Measurements from ENCODE around the gene NSRP1. TPM values are rescaled to one million over a fixed set of nuclear protein-coding genes. Genes with fewer than 3 reads are reported as not detected.

The NSRP1 gene
- polyA plus RNA-seq, 1 donor (not counting 4 experiments of a cell fraction or from before 2014, with no cell fraction given): 12.7 TPM

- Histone ChIP-seq H4K20me1 (ENCODE audit: control insufficient read depth, extremely low read depth, insufficient read depth, low read length) (no peaks in the 10 kb centered on the region), H3K9ac (ENCODE audit: control insufficient read depth, extremely low read depth, insufficient read depth, low read length) (no peak overlapping the region), H2AFZ (ENCODE audit: control insufficient read depth, low read length) (no peak overlapping the region), H3K79me2 (ENCODE audit: control insufficient read depth, insufficient read depth, low read length) (peaks cover 16% of the 10 kb centered on the region), H3K4me1 (ENCODE audit: control insufficient read depth, extremely low read depth, insufficient read depth, low read length) (peaks cover 4% of the 10 kb centered on the region), H3K27me3 (ENCODE audit: control insufficient read depth, extremely low read depth, insufficient read depth, low read length) (no peaks in the 10 kb centered on the region), H3K9me1 (ENCODE audit: control insufficient read depth, extremely low read depth, insufficient read depth, low read length) (no peaks in the 10 kb centered on the region), H3K36me3 (ENCODE audit: control insufficient read depth in 2 of 2, extremely low read depth in 1 of 2, insufficient read depth in 2 of 2, low read length in 2 of 2) (no peaks in the 10 kb centered on the region), H3K9me3 (ENCODE audit: control insufficient read depth, low read depth, low read length) (no peaks in the 10 kb centered on the region), H3K27ac (ENCODE audit: control insufficient read depth, insufficient read depth, low read length) (no peak overlapping the region), H3K4me3 (ENCODE audit: control insufficient read depth in 2 of 3, extremely low read depth in 1 of 3, insufficient read depth in 2 of 3, low read depth in 1 of 3, low read length in 3 of 3) (no peak overlapping the region), H3K4me2 (ENCODE audit: control insufficient read depth, extremely low read depth, insufficient read depth, low read depth, low read length) (no peak overlapping the region)
- DNase-seq (ENCODE audit: low read depth, low spot score): no peak
- dilution Hi-C loops (cut with MboI; ENCODE audit: extremely low pct_ligation_motif_present, low sequenced_read_pairs): no loop called here
- TF ChIP-seq CTCF (optimal IDR thresholded peaks at IDR 0.05 in 1 of 3, IDR thresholded peaks at IDR 0.05 in 1 of 3, conservative IDR thresholded peaks at IDR 0.05 in 1 of 3; ENCODE audit: extremely low read depth in 1 of 3, insufficient read depth in 2 of 3, low read length in 3 of 3) (no peak), EZH2 (IDR thresholded peaks at IDR 0.05; ENCODE audit: low read length) (no peak)
- FAIRE-seq: no peak
Observed at GRCh38 chr17:30113213-30113612, 3.4 kb upstream of the NSRP1 start.

DNA sequence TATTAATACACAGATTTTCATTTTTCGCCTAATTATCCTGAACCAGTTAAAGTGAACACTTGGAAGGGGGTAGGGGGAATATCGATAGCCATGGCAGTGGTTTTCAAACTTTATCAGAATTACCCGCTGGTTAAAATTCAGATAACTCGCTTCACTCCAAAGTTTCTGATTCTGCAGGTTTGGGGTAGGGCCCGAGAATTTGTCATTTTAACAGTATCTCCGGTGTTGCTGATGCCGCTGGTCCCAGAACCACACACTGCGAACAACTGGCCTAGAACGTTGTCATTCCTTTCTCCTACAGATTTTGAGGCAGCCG, 313 bp upstream of the NSRP1 start:
- H3K36me3 ChIP-seq (ENCODE audit: control insufficient read depth in 2 of 2, extremely low read depth in 1 of 2, insufficient read depth in 2 of 2, low read length in 2 of 2): peaks cover 0 to 4% of the 10 kb centered on the region in 2 experiments
- H3K27me3 ChIP-seq (ENCODE audit: control insufficient read depth, extremely low read depth, insufficient read depth, low read length): no peaks in the 10 kb centered on the region
- peak overlapping the region; percentile 63 to 97 (median 96) for H3K4me3 ChIP-seq (ENCODE audit: control insufficient read depth in 2 of 3, extremely low read depth in 1 of 3, insufficient read depth in 2 of 3, low read depth in 1 of 3, low read length in 3 of 3)
- peak overlapping the region; percentile 89 for H2AFZ ChIP-seq (ENCODE audit: control insufficient read depth, low read length)
- H3K9me3 ChIP-seq (ENCODE audit: control insufficient read depth, low read depth, low read length): no peaks in the 10 kb centered on the region
- H4K20me1 ChIP-seq (ENCODE audit: control insufficient read depth, extremely low read depth, insufficient read depth, low read length): no peaks in the 10 kb centered on the region
- TF ChIP-seq EZH2 (IDR thresholded peaks at IDR 0.05; ENCODE audit: low read length) (no peak), CTCF (optimal IDR thresholded peaks at IDR 0.05 in 1 of 3, IDR thresholded peaks at IDR 0.05 in 1 of 3, conservative IDR thresholded peaks at IDR 0.05 in 1 of 3; ENCODE audit: extremely low read depth in 1 of 3, insufficient read depth in 2 of 3, low read length in 3 of 3) (no peak)
- FAIRE-seq (no peak), DNase-seq (ENCODE audit: low read depth, low spot score) (no peak)
- peaks cover 7% of the 10 kb centered on the region for H3K4me1 ChIP-seq (ENCODE audit: control insufficient read depth, extremely low read depth, insufficient read depth, low read length)
- peak overlapping the region; percentile 99 for H3K9ac ChIP-seq (ENCODE audit: control insufficient read depth, extremely low read depth, insufficient read depth, low read length)
- H3K9me1 ChIP-seq (ENCODE audit: control insufficient read depth, extremely low read depth, insufficient read depth, low read length): no peaks in the 10 kb centered on the region
- dilution Hi-C loops (cut with MboI; ENCODE audit: extremely low pct_ligation_motif_present, low sequenced_read_pairs): no loop called here
- H3K27ac ChIP-seq (ENCODE audit: control insufficient read depth, insufficient read depth, low read length): peak overlapping the region; percentile 100
- peak overlapping the region; percentile 88 for H3K4me2 ChIP-seq (ENCODE audit: control insufficient read depth, extremely low read depth, insufficient read depth, low read depth, low read length)
- H3K79me2 ChIP-seq (ENCODE audit: control insufficient read depth, insufficient read depth, low read length): peaks cover 45% of the 10 kb centered on the region

Data from keratinocyte (primary cell).